AG04449 (cell line): ENCODE results near the gene MAP1LC3A.

Experiments used
- CTCF ChIA-PET: fragments of 350-600 bp; formaldehyde crosslinking; extraction: SDS; loops from one replicate; lab custom pipeline; 2021; ENCODE audit warnings: antibody characterized with exemption; lab: Yijun Ruan, JAX
- POLR2A ChIA-PET: fragments of 400-600, 350-600 bp; formaldehyde crosslinking; extraction: SDS; loops from one replicate; lab custom pipeline; 2020; ENCODE audit warnings: antibody characterized with exemption, inconsistent platforms; lab: Yijun Ruan, JAX
- DNase-seq: peaks from one replicate; pipeline ENCODE4 v3.0.0-alpha.2; 2010; ENCODE audit warnings: low read depth, low spot score
- H3K4me3 ChIP-seq: 2 replicates; pipeline ENCODE4 v1.5.1; 2011; ENCODE audit warnings: low read depth, mild to moderate bottlenecking, control low read depth, low read length
- CTCF ChIP-seq: IDR thresholded peaks from one replicate; pipeline ENCODE4 v1.5.1; 2011; ENCODE audit warnings: mild to moderate bottlenecking, moderate library complexity, low read length, control low read depth, inconsistent platforms; ENCODE audit not compliant: insufficient read depth; ENCODE audit errors: missing control alignments

MAP1LC3A gene

GRCh38 chr20:34595377-34596184, 37.1 kb downstream of the MAP1LC3A start:
- H3K4me3 ChIP-seq, result no peak overlapping the region
- CTCF ChIA-PET, result no interaction called here
- TF ChIP-seq CTCF, result no peak
- no peak for DNase-seq
- POLR2A ChIA-PET, result no interaction called here

- DNase-seq, result no peak
- CTCF ChIA-PET, result no interaction called here
- POLR2A ChIA-PET, result no interaction called here
- no peak overlapping the region for H3K4me3 ChIP-seq
- TF ChIP-seq CTCF, result no peak
These were observed 42.6 kb downstream of the MAP1LC3A start for GRCh38 chr20:34600892-34601653.

GRCh38 chr20:34604980-34605788, 46.7 kb downstream of the MAP1LC3A start:
- DNase-seq, result no peak
- no peak overlapping the region for H3K4me3 ChIP-seq
- POLR2A ChIA-PET, result no interaction called here
- no peak for TF ChIP-seq CTCF
- CTCF ChIA-PET, result interaction anchor here (1.1 to 1.2 kb wide), 2 partner anchors 26 kb away, joined by 3 read pairs; no protein-coding TSS in a partner anchor

- no peak for TF ChIP-seq CTCF
- no peak for DNase-seq
- H3K4me3 ChIP-seq, result no peak overlapping the region
- ChIA-PET POLR2A (no interaction called here), CTCF (interaction anchor here (1.0 kb wide), 1 partner anchor 37 kb away, joined by 3 read pairs; no protein-coding TSS in a partner anchor)
These were observed 48.5 kb downstream of the MAP1LC3A start for GRCh38 chr20:34607066-34607465.
